Spleen (tissue), 13 donors: Measurements from ENCODE around the gene HUS1B. TPM values are rescaled to one million over a fixed set of nuclear protein-coding genes. Genes with fewer than 3 reads are reported as not detected.

Experiments
- DNase-seq: peaks from one replicate; pipeline ENCODE4 v3.0.0-alpha.2; 2020
- H3K27ac ChIP-seq, 8 donors: fragments of 200-600 bp; sonication (generic) in 7 of 8; 1 replicate in 4 of 8; 2 replicates in 4 of 8; pipeline versions ENCODE4 v1.5.0 to v1.8.0; 2016 to 2021; ENCODE audit warnings: inconsistent platforms in 4 of 8, mild to moderate bottlenecking in 4 of 8, moderate library complexity in 1 of 8
- H3K27me3 ChIP-seq, 7 donors: fragments of 200-600 bp; sonication (generic) in 6 of 7; replicated peaks in 1 of 7; 1 replicate in 4 of 7; 2 replicates in 3 of 7; pipeline versions ENCODE4 v1.5.0 to v1.8.0; 2016 to 2021; ENCODE audit warnings: inconsistent platforms in 3 of 7, mild to moderate bottlenecking in 1 of 7
- H3K36me3 ChIP-seq, 6 donors: fragments of 200-600 bp; sonication (generic) in 5 of 6; 1 replicate in 4 of 6; 2 replicates in 2 of 6; pipeline versions ENCODE4 v1.5.0 to v1.8.0; 2016 to 2021; ENCODE audit warnings: inconsistent platforms in 2 of 6
- H3K4me1 ChIP-seq, 6 donors: fragments of 200-600 bp; sonication (generic) in 5 of 6; 1 replicate in 3 of 6; 2 replicates in 3 of 6; pipeline versions ENCODE4 v1.5.0 to v1.8.0; 2016 to 2021; ENCODE audit warnings: inconsistent platforms in 3 of 6
- H3K4me3 ChIP-seq, 8 donors: fragments of 200-600 bp; sonication (generic) in 7 of 8; 1 replicate in 4 of 8; 2 replicates in 4 of 8; pipeline versions ENCODE4 v1.5.0 to v1.8.0; 2016 to 2021; ENCODE audit warnings: inconsistent platforms in 4 of 8, mild to moderate bottlenecking in 4 of 8, moderate library complexity in 2 of 8
- H3K9me3 ChIP-seq, 8 donors: fragments of 200-600 bp; sonication (generic) in 7 of 8; 1 replicate in 4 of 8; 2 replicates in 4 of 8; pipeline versions ENCODE4 v1.5.0 to v1.8.0; 2016 to 2021; ENCODE audit warnings: inconsistent platforms in 4 of 8
- CTCF ChIP-seq, 11 experiments: fragments of 200-600 bp in 7 of 11; fragments of 450-650 bp in 4 of 11; sonication (generic) in 4 of 11; IDR thresholded peaks in 8 of 11; conservative IDR thresholded peaks in 3 of 11; 1 replicate in 7 of 11; 2 replicates in 4 of 11; pipeline versions ENCODE4 v1.4.0 to v1.8.0; 2016 to 2021; ENCODE audit warnings: antibody characterized with exemption in 11 of 11, inconsistent platforms in 4 of 11, mild to moderate bottlenecking in 1 of 11
- POLR2A ChIP-seq, 3 donors: fragments of 450-650 bp; IDR thresholded peaks; one replicate each; pipeline ENCODE4 v1.5.1; 2017; ENCODE audit warnings: antibody characterized with exemption in 3 of 3, mild to moderate bottlenecking in 1 of 3
- POLR2AphosphoS5 ChIP-seq, 3 donors: sonication (generic); formaldehyde crosslinking; IDR thresholded peaks; one replicate each; pipeline ENCODE4 v1.5.1; 2017; ENCODE audit warnings: antibody characterized with exemption in 3 of 3
- WGBS, 5 donors: extraction: QIAGEN DNeasy Blood & Tissue Kit in 3 of 5; methylation state at CpG; one replicate each; pipeline versions ENCODE4 v1.1.5 to v1.1.7; 2013 to 2018; 5-methylcytosine and 5-hydroxymethylcytosine counted together
- intact Hi-C: fragments of 100-400 bp; cut with DNase I; formaldehyde crosslinking; loops from one replicate; pipeline ENCODE4 v1.15.0; 2023; ENCODE audit warnings: low total_unique reads
- long read RNA-seq, 2 donors: transcript quantifications; one replicate each; lab custom pipeline, GENCODE V29; 2026
- polyA plus RNA-seq, 3 donors: library from polyadenylated mRNA; stranded (reverse); fragments of 200-250 nt; gene quantifications; one replicate each; pipeline ENCODE4 v1.2.1, GENCODE V29; 2013
- total RNA-seq, 7 donors: library from RNA; depleted of rRNA in 3 of 7; stranded (reverse); fragments of >200 nt in 3 of 7; fragmentation: NEBNext Ultra II Directional in 4 of 7; extraction: Animal tissue kit (Norgen Biotek cat#: 25700) in 4 of 7; gene quantifications; one replicate each; pipeline versions ENCODE4 v1.1.0 to v1.2.1, GENCODE V29; 2016 to 2021
- donor health status: healthy with polysubstance abuse.
- donor health status: DM: no; HTN: no; CAD: no; lungs with moderate emphysema.
- donor health status: DM: no; HTN: no; CAD: no.
- donor health status: Bipolar disorder and iron deficiency.
- donor health status: healthy.
- donor health status: DM: no; HTN: no; CAD: no.
- donor health status: DM: yes; HTN: yes; CAD: no.

Gene HUS1B
- total RNA-seq: 1 to 10 TPM; 1.3 to 6.1 (median 2.7) TPM
- under 1 TPM; 0.06 to 0.42 (median 0.15) TPM for polyA plus RNA-seq
- long read RNA-seq, donor 1: 0 reads
- long read RNA-seq, donor 2: 0 reads

- intact Hi-C loops: no loop called here
Observed at GRCh38 chr6:656460-657252, at the start of gene HUS1B. Gene HUS1B (minus strand): TSS chr6:657100. CDS start chr6:656944, 156 bp downstream.

DNA sequence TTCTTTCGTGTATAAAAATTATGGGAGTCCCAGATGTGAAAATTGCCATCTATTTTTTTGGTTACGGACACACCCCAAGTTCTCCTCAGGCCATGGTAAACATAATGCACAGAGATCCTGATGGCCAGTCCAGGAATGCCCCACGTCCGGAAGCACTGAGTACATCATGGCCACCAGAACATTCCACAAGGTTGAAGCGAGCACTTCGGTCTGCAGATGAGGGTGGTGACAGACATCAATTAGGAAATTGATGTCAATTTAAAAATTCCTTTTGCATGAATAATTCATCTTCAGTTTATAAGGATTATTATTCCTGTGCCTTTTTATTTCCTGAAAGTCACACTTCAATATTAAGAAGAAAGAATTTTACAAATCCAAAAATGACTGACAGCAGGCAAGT is 49.2 kb upstream of the HUS1B start:
- no peak for TF ChIP-seq POLR2A (IDR thresholded peaks at IDR 0.05)
- TF ChIP-seq CTCF (IDR thresholded peaks at IDR 0.05 in 8 of 11, conservative IDR thresholded peaks at IDR 0.05 in 3 of 11): no peak
- no peak for TF ChIP-seq POLR2AphosphoS5 (IDR thresholded peaks at IDR 0.05)
- WGBS, 5 donors: 89 to 95% (median 92%) methylated on average over 6 of the region's 6 CpGs
- DNase-seq: no peak
- Histone ChIP-seq H3K36me3 (no peaks in the 10 kb centered on the region), H3K4me1 (peaks cover 0 to 17% (median 11%) of the 10 kb centered on the region in 6 donors), H3K27me3 (no peaks in the 10 kb centered on the region), H3K9me3 (no peaks in the 10 kb centered on the region), H3K4me3 (no peak overlapping the region), H3K27ac (no peak overlapping the region)
- intact Hi-C loops: no loop called here

More at GRCh38 chr6:656460-657252, at the start of gene HUS1B:
- H3K27me3 ChIP-seq: no peaks in the 10 kb centered on the region
- TF ChIP-seq POLR2AphosphoS5 (IDR thresholded peaks at IDR 0.05) (peak in 1 of 3 donors; percentile 33), CTCF (IDR thresholded peaks at IDR 0.05 in 8 of 11, conservative IDR thresholded peaks at IDR 0.05 in 3 of 11) (no peak)
- H3K36me3 ChIP-seq: peaks cover 4 to 19% (median 13%) of the 10 kb centered on the region in 6 donors
- H3K9me3 ChIP-seq: peaks cover 0 to 12% (median 5%) of the 10 kb centered on the region in 8 donors
- WGBS, 5 donors: 97 to 99% (median 97%) methylated on average over 46 to 73 of the region's 73 CpGs
- peaks cover 0 to 22% (median 10%) of the 10 kb centered on the region in 6 donors for H3K4me1 ChIP-seq
- H3K4me3 ChIP-seq: no peak within 1 kb of the TSS
- no peak for DNase-seq
- no peak within 1 kb of the TSS for H3K27ac ChIP-seq

GRCh38 chr6:705047-705446 is 48.1 kb upstream of the HUS1B start:
- H3K27me3 ChIP-seq: no peaks in the 10 kb centered on the region
- no peaks in the 10 kb centered on the region for H3K36me3 ChIP-seq
- no peak for DNase-seq
- H3K4me3 ChIP-seq: no peak overlapping the region
- H3K4me1 ChIP-seq: peaks cover 0 to 6% (median 3%) of the 10 kb centered on the region in 6 donors
- no peaks in the 10 kb centered on the region for H3K9me3 ChIP-seq
- TF ChIP-seq CTCF (IDR thresholded peaks at IDR 0.05 in 8 of 11, conservative IDR thresholded peaks at IDR 0.05 in 3 of 11): no peak
- TF ChIP-seq POLR2A (IDR thresholded peaks at IDR 0.05): no peak
- no peak for TF ChIP-seq POLR2AphosphoS5 (IDR thresholded peaks at IDR 0.05)
- no peak overlapping the region for H3K27ac ChIP-seq
- intact Hi-C loops: no loop called here
- 58 to 63% (median 59%) methylated on average over 4 of the region's 4 CpGs for WGBS, 5 donors

- Histone ChIP-seq H3K36me3 (no peaks in the 10 kb centered on the region), H3K4me3 (no peak overlapping the region), H3K27me3 (no peaks in the 10 kb centered on the region), H3K27ac (no peak overlapping the region), H3K4me1 (peaks cover 0 to 4% (median 0%) of the 10 kb centered on the region in 6 donors), H3K9me3 (no peaks in the 10 kb centered on the region)
- no peak for DNase-seq
- intact Hi-C loops: no loop called here
- WGBS, 5 donors: 90 to 94% (median 91%) methylated on average over 6 of the region's 6 CpGs
- TF ChIP-seq POLR2AphosphoS5 (IDR thresholded peaks at IDR 0.05): no peak
- TF ChIP-seq POLR2A (IDR thresholded peaks at IDR 0.05): no peak
- no peak for TF ChIP-seq CTCF (IDR thresholded peaks at IDR 0.05 in 8 of 11, conservative IDR thresholded peaks at IDR 0.05 in 3 of 11)
Observed at GRCh38 chr6:704046-704445, 47.1 kb upstream of the HUS1B start.
